Renal pelvis (tissue), 4 donors: ENCODE measurements around the gene SORCS2. TPM values are rescaled to one million over a fixed set of nuclear protein-coding genes. Genes with fewer than 3 reads are reported as not detected.

ENCODE experiments used
- DNase-seq: peaks from one replicate; pipeline ENCODE4 v3.0.0-alpha.2; 2013
- polyA plus RNA-seq, 3 donors: library from polyadenylated mRNA; unstranded; fragments of 120-200 nt; gene quantifications; one replicate each; pipeline ENCODE4 v1.2.1, GENCODE V29; 2013; ENCODE audit not compliant: insufficient read length in 3 of 3

Gene SORCS2
- polyA plus RNA-seq, 3 donors, result 5.2 to 11.7 (median 11.1) TPM

DNA sequence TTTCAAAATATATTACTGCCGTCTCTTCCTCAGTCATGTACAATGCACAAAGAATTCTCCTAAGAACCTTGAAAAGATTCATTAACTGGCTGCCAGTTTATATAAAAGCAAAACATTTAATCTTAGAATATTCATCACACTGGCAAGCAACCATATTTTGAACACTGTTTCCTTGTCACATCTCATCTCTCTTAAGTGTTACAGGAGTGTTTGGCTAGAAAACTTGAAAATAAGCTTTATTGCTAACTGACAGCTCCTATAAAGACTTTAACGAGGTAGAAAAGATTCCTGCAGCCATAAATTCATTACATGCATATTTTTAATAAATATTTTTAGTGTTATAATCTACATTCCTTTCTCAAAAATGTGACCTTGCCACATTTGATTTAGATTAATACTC lies 597.7 kb downstream of the SORCS2 start:
- DNase-seq, result no peak

- DNase-seq, result no peak
Measured at GRCh38 chr4:7790999-7791398, 598.7 kb downstream of the SORCS2 start.

Other genes starting within 250 kb of the SORCS2 start
- gene TADA2B, start 149.2 kb upstream of the SORCS2 start, polyA plus RNA-seq, result 10 to 100 TPM; 20.7 to 21.6 (median 21.1) TPM
- gene GRPEL1, start 124.5 kb upstream of the SORCS2 start, polyA plus RNA-seq, result 10 to 100 TPM; 34.5 to 39.8 (median 37.2) TPM
- gene PSAPL1, start 242.4 kb downstream of the SORCS2 start, polyA plus RNA-seq, result under 1 TPM in 1 of 3 donors, not detected in 2; 0.04 TPM